GM12873 (cell line): ENCODE data around the gene CRMP1.
A peak's percentile ranks its signal among the peaks of the same experiment; 100 is the strongest.

ENCODE experiments used
- CTCF ChIP-seq: IDR thresholded peaks from 2 replicates; pipeline ENCODE4 v1.5.1; 2012; ENCODE audit warnings: low read depth, mild to moderate bottlenecking, moderate library complexity, low read length, control low read depth; ENCODE audit not compliant: insufficient read depth; ENCODE audit errors: missing control alignments

The CRMP1 gene

GRCh38 chr4:5813882-5814255, 79.0 kb downstream of the CRMP1 start:
- no peak for TF ChIP-seq CTCF

GRCh38 chr4:5812506-5813229, 80.2 kb downstream of the CRMP1 start:
- TF ChIP-seq CTCF = peak; percentile 67

- TF ChIP-seq CTCF = no peak
Measured at GRCh38 chr4:5810770-5811430, 82.0 kb downstream of the CRMP1 start.

- no peak for TF ChIP-seq CTCF
Measured at GRCh38 chr4:5810151-5810550, 82.7 kb downstream of the CRMP1 start.

GRCh38 chr4:5809216-5809776, 83.6 kb downstream of the CRMP1 start:
- no peak for TF ChIP-seq CTCF

- TF ChIP-seq CTCF = no peak
Measured at GRCh38 chr4:5808081-5808741, 84.7 kb downstream of the CRMP1 start.

- TF ChIP-seq CTCF = no peak
Measured at GRCh38 chr4:5805270-5805669, 87.6 kb downstream of the CRMP1 start.
